Gastrocnemius medialis (tissue), 4 donors: ENCODE measurements around the gene AKAP6.

Source experiments
- CTCF ChIP-seq, 5 experiments: fragments of 450-650 bp in 3 of 5; fragments of 200-600 bp in 2 of 5; sonication (generic) in 2 of 5; IDR thresholded peaks in 4 of 5; conservative IDR thresholded peaks in 1 of 5; 1 replicate in 4 of 5; 2 replicates in 1 of 5; pipeline ENCODE4 v1.5.1; 2016 to 2019; ENCODE audit warnings: antibody characterized with exemption in 5 of 5, mild to moderate bottlenecking in 3 of 5, moderate library complexity in 3 of 5
- POLR2A ChIP-seq, 2 donors: fragments of 450-650 bp; IDR thresholded peaks; one replicate each; pipeline ENCODE4 v1.6.1; 2017; ENCODE audit warnings: antibody characterized with exemption in 2 of 2, mild to moderate bottlenecking in 2 of 2, moderate library complexity in 2 of 2

- TF ChIP-seq CTCF (IDR thresholded peaks at IDR 0.05 in 4 of 5, conservative IDR thresholded peaks at IDR 0.05 in 1 of 5) (no peak), POLR2A (IDR thresholded peaks at IDR 0.05) (no peak)
Measured at GRCh38 chr14:32370714-32371113, 41.6 kb downstream of the AKAP6 start.
